ES-I3 (cell line): ENCODE data around the gene TMC6.

ENCODE experiments used
- H3K36me3 ChIP-seq: 2 replicates; pipeline ENCODE4 v1.6.1; 2013; ENCODE audit warnings: mild to moderate bottlenecking, low read length, control low read depth, moderate library complexity; ENCODE audit not compliant: insufficient read depth
- H3K4me1 ChIP-seq: 2 replicates; pipeline ENCODE4 v1.6.1; 2013; ENCODE audit warnings: mild to moderate bottlenecking, control low read depth, low read length; ENCODE audit not compliant: insufficient read depth
- H3K9ac ChIP-seq: 2 replicates; pipeline ENCODE4 v1.6.1; 2013; ENCODE audit warnings: low read depth, mild to moderate bottlenecking, low read length, moderate library complexity
- H3K9me3 ChIP-seq: 2 replicates; pipeline ENCODE4 v1.6.1; 2013; ENCODE audit warnings: mild to moderate bottlenecking, low read length, moderate library complexity; ENCODE audit not compliant: control insufficient read depth, insufficient read depth

TMC6 gene

DNA sequence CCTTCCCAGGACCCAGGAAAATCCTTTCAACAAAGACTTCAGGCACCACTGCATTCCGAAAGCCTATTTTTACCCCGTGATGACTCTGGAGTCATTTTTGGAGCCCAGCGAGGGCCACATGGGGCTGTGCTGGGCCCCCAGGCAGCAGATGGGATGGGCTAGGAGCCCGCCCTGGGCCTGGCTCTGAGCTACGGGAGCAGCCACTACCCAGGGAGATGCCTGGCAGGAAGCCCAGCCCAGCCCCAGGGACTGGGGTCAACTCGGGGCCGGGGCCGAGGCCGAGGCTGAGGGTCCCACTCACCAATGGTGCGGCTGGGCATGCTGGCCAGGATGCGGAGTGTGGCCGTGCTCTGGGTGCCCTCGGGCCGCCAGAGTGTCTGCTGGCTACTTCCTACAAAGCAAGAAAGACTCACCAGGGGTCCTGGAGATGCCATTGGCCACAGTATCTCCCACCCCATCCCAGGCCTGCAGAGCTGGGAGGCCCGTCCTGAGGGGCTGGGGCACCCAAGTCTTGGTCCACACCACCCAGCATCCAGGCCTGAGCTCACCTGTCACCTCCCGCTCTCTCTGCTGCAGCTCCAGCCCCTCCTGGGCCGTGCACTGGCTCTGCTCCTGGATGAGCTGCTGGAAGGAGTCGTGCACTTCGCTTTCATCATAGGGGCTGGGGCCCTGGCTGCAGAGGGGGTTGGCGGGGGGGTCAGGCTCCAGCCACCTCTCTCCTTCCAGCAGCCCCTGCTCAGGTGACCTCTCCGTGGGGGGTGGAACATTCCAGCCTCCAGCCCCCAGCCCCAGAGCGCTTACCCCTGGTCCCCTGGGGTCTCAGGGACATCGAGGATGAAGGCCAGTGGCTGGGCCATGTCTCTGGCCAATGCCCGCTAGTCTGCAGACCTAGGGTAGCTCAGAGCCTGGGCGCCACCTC is 2.3 kb downstream of the TMC6 start:
- peaks cover 27% of the 10 kb centered on the region; the same call in 1 of the 2 replicates for H3K4me1 ChIP-seq
- H3K9me3 ChIP-seq: no peaks in the 10 kb centered on the region
- H3K36me3 ChIP-seq: peaks cover 10% of the 10 kb centered on the region
- H3K9ac ChIP-seq: no peak overlapping the region

GRCh38 chr17:78125138-78125913 is 3.2 kb downstream of the TMC6 start:
- Histone ChIP-seq H3K9ac (no peak overlapping the region), H3K36me3 (peaks cover 10% of the 10 kb centered on the region), H3K4me1 (peaks cover 21% of the 10 kb centered on the region; the same call in 1 of the 2 replicates), H3K9me3 (no peaks in the 10 kb centered on the region)

DNA sequence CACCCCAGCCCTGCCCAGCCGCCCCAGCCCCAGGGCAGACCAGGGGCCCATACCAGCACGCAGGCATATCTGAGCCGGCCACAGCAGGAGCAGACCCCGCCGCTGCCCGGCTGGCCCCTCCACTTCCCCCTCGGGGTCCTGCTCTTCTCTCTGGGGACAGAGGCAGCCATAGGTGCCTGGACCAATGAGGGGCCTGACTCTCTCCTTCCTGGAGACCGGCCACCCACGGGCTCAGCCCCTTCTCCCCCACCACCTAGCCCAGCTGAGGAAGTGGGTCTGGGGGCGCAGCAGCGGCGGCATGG is 3.8 kb downstream of the TMC6 start:
- peaks cover 10% of the 10 kb centered on the region for H3K36me3 ChIP-seq
- no peak overlapping the region for H3K9ac ChIP-seq
- H3K4me1 ChIP-seq: peaks cover 15% of the 10 kb centered on the region; the same call in 1 of the 2 replicates
- no peaks in the 10 kb centered on the region for H3K9me3 ChIP-seq

- Histone ChIP-seq H3K36me3 (peaks cover 10% of the 10 kb centered on the region), H3K9me3 (no peaks in the 10 kb centered on the region), H3K4me1 (peaks cover 10% of the 10 kb centered on the region; the same call in 1 of the 2 replicates), H3K9ac (no peak overlapping the region)
Observed at GRCh38 chr17:78124081-78124835, 4.3 kb downstream of the TMC6 start.

DNA sequence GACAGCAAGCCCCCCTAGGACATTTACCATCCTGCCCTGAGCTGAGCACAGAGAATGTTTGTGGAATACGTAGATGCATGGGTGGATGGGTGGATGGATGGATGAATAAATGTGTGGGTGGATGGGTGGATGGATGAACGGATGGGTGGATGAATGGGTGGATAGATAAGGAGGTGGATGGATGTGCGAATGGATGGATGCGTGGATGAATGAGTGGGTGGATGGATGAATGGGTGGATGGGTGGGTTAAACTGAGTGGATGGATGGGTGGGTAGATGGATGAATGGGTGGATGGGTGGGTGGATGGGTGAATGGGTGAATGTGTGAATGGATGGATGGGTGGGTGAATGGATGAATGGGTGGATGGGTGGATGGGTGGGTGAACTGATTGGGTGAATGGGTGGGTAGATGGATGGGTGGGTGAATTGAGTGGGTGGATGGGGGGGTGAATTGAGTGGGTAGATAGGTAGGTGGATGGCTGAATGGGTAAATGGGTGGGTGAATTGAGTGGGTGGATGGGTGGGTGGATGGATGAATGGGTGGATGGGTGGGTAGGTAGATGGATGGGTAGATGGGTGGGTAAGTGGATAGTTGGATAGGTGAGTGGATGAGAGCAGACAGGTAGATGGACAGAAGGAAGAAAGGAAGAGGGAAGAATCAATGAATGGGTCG is 5.2 kb downstream of the TMC6 start:
- Histone ChIP-seq H3K9ac (no peak overlapping the region), H3K9me3 (no peaks in the 10 kb centered on the region), H3K4me1 (peaks cover 7% of the 10 kb centered on the region; the same call in 1 of the 2 replicates), H3K36me3 (peaks cover 10% of the 10 kb centered on the region)

GRCh38 chr17:78122931-78123249 is 5.7 kb downstream of the TMC6 start:
- Histone ChIP-seq H3K4me1 (peaks cover 7% of the 10 kb centered on the region; the same call in 1 of the 2 replicates), H3K9me3 (no peaks in the 10 kb centered on the region), H3K9ac (no peak overlapping the region), H3K36me3 (peaks cover 10% of the 10 kb centered on the region)

DNA sequence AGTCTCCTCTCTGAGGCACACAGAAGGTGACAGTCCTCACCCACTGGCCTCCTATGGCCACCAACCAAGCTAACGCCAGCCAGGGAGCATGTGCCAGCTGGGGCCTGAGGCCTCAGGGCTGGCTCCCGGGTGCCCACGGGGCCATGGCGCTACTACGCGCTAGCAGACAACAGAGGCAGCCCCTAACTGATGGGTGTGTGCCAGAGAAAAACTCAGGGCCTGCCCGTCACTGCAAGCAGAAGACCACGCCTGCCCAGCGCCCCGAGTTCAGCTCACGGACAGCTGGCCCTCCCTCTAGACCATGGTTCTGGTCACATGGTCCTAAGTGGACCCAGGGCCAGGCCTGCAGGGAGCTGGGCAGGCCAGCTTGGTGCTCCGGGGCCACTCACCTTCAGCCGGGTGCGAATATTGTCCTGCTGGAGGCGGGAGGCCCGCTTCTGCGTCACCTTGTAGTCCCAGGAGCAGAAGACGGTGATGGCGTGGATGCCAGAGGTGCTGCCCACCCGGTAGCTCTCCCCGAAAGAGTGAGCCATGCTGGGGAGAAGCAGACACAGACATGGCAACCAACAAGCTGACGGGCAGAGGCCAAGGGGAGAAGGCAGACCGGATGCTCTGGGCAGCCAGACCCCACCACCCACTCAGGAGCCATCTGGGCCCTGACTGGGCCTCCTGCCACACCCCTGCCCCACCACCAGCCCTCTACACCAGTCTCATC is 6.2 kb downstream of the TMC6 start:
- Histone ChIP-seq H3K9ac (no peak overlapping the region), H3K36me3 (peaks cover 10% of the 10 kb centered on the region), H3K9me3 (no peaks in the 10 kb centered on the region), H3K4me1 (peaks cover 7% of the 10 kb centered on the region; the same call in 1 of the 2 replicates)

DNA sequence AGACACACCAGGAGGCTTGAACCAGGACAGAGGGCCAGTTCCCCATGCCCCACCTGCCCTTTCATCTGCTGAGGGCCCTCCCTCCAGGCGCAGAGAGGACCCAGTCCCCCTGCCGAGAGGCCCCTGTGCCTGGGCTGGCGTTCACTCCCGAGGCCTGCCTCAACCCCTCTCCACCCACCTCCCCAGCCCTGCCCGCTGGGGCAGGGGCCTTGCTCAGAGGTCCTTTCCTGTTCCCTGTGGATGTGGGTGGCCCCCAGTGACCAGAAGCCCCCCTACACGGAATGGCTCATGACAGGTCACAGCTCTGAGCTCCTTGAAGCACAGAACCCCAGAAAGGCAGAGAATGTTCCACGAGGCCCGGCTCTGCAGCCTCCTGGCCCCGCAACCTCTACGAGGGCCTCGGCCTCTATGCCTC is 6.7 kb downstream of the TMC6 start:
- Histone ChIP-seq H3K36me3 (peaks cover 10% of the 10 kb centered on the region), H3K9ac (no peak overlapping the region), H3K4me1 (peaks cover 3% of the 10 kb centered on the region; the same call in 1 of the 2 replicates), H3K9me3 (no peaks in the 10 kb centered on the region)

GRCh38 chr17:78120971-78121800 is 7.4 kb downstream of the TMC6 start:
- H3K36me3 ChIP-seq: peaks cover 10% of the 10 kb centered on the region
- H3K4me1 ChIP-seq: no peaks in the 10 kb centered on the region; the same call in 1 of the 2 replicates
- no peak overlapping the region for H3K9ac ChIP-seq
- H3K9me3 ChIP-seq: no peaks in the 10 kb centered on the region

DNA sequence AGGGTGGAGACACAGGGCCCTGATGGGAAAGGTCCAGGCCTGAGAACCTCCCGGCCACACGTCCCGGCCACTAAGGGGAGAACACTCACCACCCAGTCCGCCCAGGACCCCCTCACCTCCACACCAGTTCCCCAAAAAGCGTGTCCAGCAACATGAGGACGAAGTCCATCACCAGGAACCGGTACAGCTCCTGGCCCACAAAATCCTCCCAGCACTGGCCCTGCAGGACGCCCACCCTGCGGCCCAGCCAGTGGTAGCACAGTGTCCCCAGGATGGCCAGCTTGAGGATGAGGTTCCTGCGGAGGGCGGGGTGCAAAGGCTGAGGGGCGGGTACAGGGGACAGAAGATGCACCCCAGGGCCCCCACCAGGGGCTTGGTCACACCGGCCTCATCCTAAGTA is 8.0 kb downstream of the TMC6 start:
- Histone ChIP-seq H3K9ac (no peak overlapping the region), H3K36me3 (peaks cover 10% of the 10 kb centered on the region), H3K4me1 (no peaks in the 10 kb centered on the region), H3K9me3 (no peaks in the 10 kb centered on the region)

DNA sequence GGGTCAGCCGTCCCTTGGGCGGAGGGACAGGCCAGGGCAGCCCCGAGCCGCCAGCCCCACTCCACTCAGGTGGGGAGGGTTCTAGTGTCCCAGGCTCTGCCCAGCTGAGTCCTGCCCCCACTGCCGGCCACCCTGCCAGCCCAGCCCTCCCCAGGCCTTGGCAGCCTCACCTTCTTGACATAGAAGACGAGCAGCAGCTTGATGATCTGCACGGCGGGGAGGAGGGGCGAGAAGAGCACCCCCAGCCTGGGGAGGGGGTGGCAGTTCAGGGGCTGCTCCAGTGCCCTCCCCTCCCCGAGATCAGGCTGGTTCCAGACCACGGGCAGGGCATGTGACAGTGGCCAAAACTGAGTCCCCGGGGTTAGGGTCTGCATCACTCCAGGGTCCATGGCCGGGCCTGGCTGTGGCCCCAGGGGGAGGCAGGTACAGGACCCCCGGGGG is 9.7 kb downstream of the TMC6 start:
- Histone ChIP-seq H3K4me1 (no peaks in the 10 kb centered on the region), H3K9me3 (no peaks in the 10 kb centered on the region), H3K9ac (no peak overlapping the region), H3K36me3 (peaks cover 11% of the 10 kb centered on the region)

DNA sequence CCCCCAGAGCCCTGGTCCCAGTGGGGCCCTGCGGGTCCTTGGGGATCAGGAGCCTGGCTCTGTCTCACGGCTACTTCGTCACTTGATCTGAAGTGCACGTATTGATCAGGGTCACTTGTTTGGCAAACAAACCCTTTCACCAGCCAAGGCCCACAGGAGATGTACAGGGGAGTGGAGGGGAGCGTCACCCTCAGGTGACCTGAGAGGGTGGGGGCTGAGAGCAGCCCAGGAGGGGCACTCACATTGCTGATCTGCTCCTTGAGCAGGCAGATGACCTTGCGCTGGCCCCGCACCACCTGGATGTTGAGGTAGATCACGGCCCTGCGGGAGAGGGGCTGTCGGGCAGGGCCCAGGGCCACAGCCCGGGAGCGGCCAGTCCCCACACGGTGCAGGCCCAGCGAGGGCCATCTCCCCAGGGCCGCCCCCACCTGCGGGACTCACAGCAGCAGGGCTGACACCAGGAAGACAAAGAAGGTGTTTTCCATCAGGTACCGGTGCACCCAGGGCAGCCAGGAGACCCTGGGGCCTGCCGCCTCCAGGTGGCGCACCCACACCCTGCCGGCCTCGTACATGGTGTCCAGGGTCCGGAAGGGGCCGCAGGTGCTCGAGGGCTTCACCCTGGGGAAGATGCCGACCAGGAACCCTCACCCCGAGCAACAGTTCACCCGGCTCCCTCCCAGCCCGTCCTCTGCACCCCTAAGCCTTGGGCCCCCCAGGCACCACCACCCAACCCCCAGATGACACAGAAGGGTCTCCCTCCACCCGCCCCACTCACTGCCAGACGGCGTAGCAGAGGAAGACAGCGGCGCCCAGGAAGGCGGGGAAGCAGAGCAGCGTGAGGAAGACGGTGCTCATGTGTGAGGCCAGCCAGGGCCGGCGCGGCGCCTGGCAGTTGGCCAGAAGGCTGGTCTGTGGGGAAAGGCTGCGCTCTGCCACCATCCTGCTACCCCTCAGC is 11.3 kb downstream of the TMC6 start:
- H3K9me3 ChIP-seq: no peaks in the 10 kb centered on the region
- peaks cover 11% of the 10 kb centered on the region for H3K36me3 ChIP-seq
- H3K4me1 ChIP-seq: no peaks in the 10 kb centered on the region; the same call in 1 of the 2 replicates
- H3K9ac ChIP-seq: no peak overlapping the region
